Astrocyte (in vitro differentiated cells and primary cell): ENCODE results near the gene CPLX1. TPM values are rescaled to one million over a fixed set of nuclear protein-coding genes. Genes with fewer than 3 reads are reported as not detected.
A peak's percentile ranks its signal among the peaks of the same experiment; 100 is the strongest.

Source experiments
- DNase-seq: peaks from one replicate; pipeline ENCODE4 v3.0.0-alpha.2; 2010; ENCODE audit warnings: low read depth
- FAIRE-seq: peaks from 2 replicates; lab custom pipeline; 2011; peaks lifted over from hg19 to GRCh38; lab: Jason Lieb, UNC
- H2AFZ ChIP-seq: 2 replicates; pipeline ENCODE4 v1.6.0; 2012; ENCODE audit warnings: low read depth, low read length, inconsistent platforms
- H3K27ac ChIP-seq: 2 replicates; pipeline ENCODE4 v1.5.1; 2011; ENCODE audit warnings: low read depth, low read length, inconsistent platforms
- H3K27me3 ChIP-seq: 2 replicates; pipeline ENCODE4 v1.6.0; 2011; ENCODE audit warnings: low read length, inconsistent platforms; ENCODE audit not compliant: insufficient read depth
- H3K36me3 ChIP-seq: 2 replicates; pipeline ENCODE4 v1.5.1; 2011; ENCODE audit warnings: low read length, inconsistent platforms; ENCODE audit not compliant: insufficient read depth
- H3K4me1 ChIP-seq: 2 replicates; pipeline ENCODE4 v1.5.1; 2011; ENCODE audit warnings: low read length, inconsistent platforms; ENCODE audit not compliant: insufficient read depth
- H3K4me2 ChIP-seq: 2 replicates; pipeline ENCODE4 v1.6.0; 2012; ENCODE audit warnings: low read length, inconsistent platforms
- H3K4me3 ChIP-seq: 2 replicates; pipeline ENCODE4 v1.5.1; 2011; ENCODE audit warnings: low read depth, mild to moderate bottlenecking, low read length, inconsistent platforms; ENCODE audit not compliant: insufficient read depth
- H3K79me2 ChIP-seq: 2 replicates; pipeline ENCODE4 v1.6.0; 2012; ENCODE audit warnings: mild to moderate bottlenecking, low read length, inconsistent platforms; ENCODE audit not compliant: insufficient read depth
- H3K9ac ChIP-seq: 2 replicates; pipeline ENCODE4 v1.6.0; 2012; ENCODE audit warnings: mild to moderate bottlenecking, low read length, inconsistent platforms
- H3K9me3 ChIP-seq: 2 replicates; pipeline ENCODE4 v1.5.1; 2012; ENCODE audit warnings: low read depth, mild to moderate bottlenecking, low read length, inconsistent platforms; ENCODE audit not compliant: insufficient read depth
- H4K20me1 ChIP-seq: 2 replicates; pipeline ENCODE4 v1.6.0; 2012; ENCODE audit warnings: low read length, inconsistent platforms; ENCODE audit not compliant: insufficient read depth
- H3K27ac Mint-ChIP-seq: one replicate; pipeline ENCODE4 v1.8.0; 2021; ENCODE audit warnings: mild to moderate bottlenecking, mixed read lengths; ENCODE audit not compliant: unreplicated experiment
- H3K27me3 Mint-ChIP-seq: one replicate; pipeline ENCODE4 v1.8.0; 2021; ENCODE audit warnings: low read depth, mixed read lengths; ENCODE audit not compliant: unreplicated experiment
- H3K36me3 Mint-ChIP-seq: one replicate; pipeline ENCODE4 v1.8.0; 2021; ENCODE audit warnings: low read depth, mixed read lengths; ENCODE audit not compliant: unreplicated experiment
- H3K4me1 Mint-ChIP-seq: one replicate; pipeline ENCODE4 v1.8.0; 2021; ENCODE audit warnings: low read depth, mixed read lengths; ENCODE audit not compliant: unreplicated experiment
- H3K4me3 Mint-ChIP-seq: one replicate; pipeline ENCODE4 v1.8.0; 2021; ENCODE audit warnings: mild to moderate bottlenecking, moderate library complexity, mixed read lengths; ENCODE audit not compliant: unreplicated experiment
- H3K9me3 Mint-ChIP-seq: one replicate; pipeline ENCODE4 v1.8.0; 2021; ENCODE audit warnings: mild to moderate bottlenecking, mixed read lengths; ENCODE audit not compliant: unreplicated experiment
- EZH2 ChIP-seq: IDR thresholded peaks from 2 replicates; pipeline ENCODE4 v1.6.1; 2012; ENCODE audit warnings: mild to moderate bottlenecking, low read length, inconsistent platforms; ENCODE audit not compliant: insufficient read depth
- total RNA-seq: library from RNA; stranded (reverse); gene quantifications from 2 replicates; pipeline ENCODE4 v1.2.1, GENCODE V29; 2021
- TF ChIP-seq, protein P1 (sequence below): IDR thresholded peaks from 2 replicates; pipeline ENCODE4 v1.5.1; 2011; ENCODE audit warnings: low read depth, mild to moderate bottlenecking, inconsistent platforms, low read length, moderate library complexity; ENCODE audit not compliant: insufficient read depth

CPLX1 gene
- total RNA-seq, 1 donor from 2014 or later: 1.9 TPM

- H3K4me3 Mint-ChIP-seq: no peak overlapping the region
- Histone ChIP-seq H3K4me1 (peaks cover 8% of the 10 kb centered on the region), H3K9ac (no peak overlapping the region), H2AFZ (no peak overlapping the region), H4K20me1 (peaks cover 98% of the 10 kb centered on the region), H3K36me3 (peaks cover 30% of the 10 kb centered on the region), H3K27ac (no peak overlapping the region), H3K9me3 (no peaks in the 10 kb centered on the region), H3K79me2 (peaks cover 69% of the 10 kb centered on the region), H3K4me3 (no peak overlapping the region), H3K4me2 (no peak overlapping the region), H3K27me3 (no peaks in the 10 kb centered on the region)
- TF ChIP-seq EZH2: no peak
- TF ChIP-seq, protein P1, sequence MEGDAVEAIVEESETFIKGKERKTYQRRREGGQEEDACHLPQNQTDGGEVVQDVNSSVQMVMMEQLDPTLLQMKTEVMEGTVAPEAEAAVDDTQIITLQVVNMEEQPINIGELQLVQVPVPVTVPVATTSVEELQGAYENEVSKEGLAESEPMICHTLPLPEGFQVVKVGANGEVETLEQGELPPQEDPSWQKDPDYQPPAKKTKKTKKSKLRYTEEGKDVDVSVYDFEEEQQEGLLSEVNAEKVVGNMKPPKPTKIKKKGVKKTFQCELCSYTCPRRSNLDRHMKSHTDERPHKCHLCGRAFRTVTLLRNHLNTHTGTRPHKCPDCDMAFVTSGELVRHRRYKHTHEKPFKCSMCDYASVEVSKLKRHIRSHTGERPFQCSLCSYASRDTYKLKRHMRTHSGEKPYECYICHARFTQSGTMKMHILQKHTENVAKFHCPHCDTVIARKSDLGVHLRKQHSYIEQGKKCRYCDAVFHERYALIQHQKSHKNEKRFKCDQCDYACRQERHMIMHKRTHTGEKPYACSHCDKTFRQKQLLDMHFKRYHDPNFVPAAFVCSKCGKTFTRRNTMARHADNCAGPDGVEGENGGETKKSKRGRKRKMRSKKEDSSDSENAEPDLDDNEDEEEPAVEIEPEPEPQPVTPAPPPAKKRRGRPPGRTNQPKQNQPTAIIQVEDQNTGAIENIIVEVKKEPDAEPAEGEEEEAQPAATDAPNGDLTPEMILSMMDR: no peak
- H3K27ac Mint-ChIP-seq: no peak overlapping the region
- FAIRE-seq (no peak), DNase-seq (no peak)
- H3K9me3 Mint-ChIP-seq: no peaks in the 10 kb centered on the region
- H3K4me1 Mint-ChIP-seq: peaks cover 37% of the 10 kb centered on the region
- H3K36me3 Mint-ChIP-seq: peaks cover 5% of the 10 kb centered on the region
- no peaks in the 10 kb centered on the region for H3K27me3 Mint-ChIP-seq
Observed at GRCh38 chr4:768995-769394, 56.9 kb downstream of the CPLX1 start.

- H3K4me2 ChIP-seq: no peak overlapping the region
- no peak overlapping the region for H3K27ac Mint-ChIP-seq
- no peaks in the 10 kb centered on the region for H3K27me3 ChIP-seq
- H3K27me3 Mint-ChIP-seq: no peaks in the 10 kb centered on the region
- peaks cover 37% of the 10 kb centered on the region for H3K4me1 Mint-ChIP-seq
- peaks cover 65% of the 10 kb centered on the region for H3K79me2 ChIP-seq
- TF ChIP-seq EZH2: no peak
- TF ChIP-seq, protein P1: no peak
- H3K27ac ChIP-seq: no peak overlapping the region
- peaks cover 30% of the 10 kb centered on the region for H3K36me3 ChIP-seq
- H3K4me1 ChIP-seq: peaks cover 11% of the 10 kb centered on the region
- no peak overlapping the region for H3K9ac ChIP-seq
- peaks cover 9% of the 10 kb centered on the region for H3K36me3 Mint-ChIP-seq
- H2AFZ ChIP-seq: no peak overlapping the region
- H3K4me3 Mint-ChIP-seq: no peak overlapping the region
- DNase-seq: no peak
- H3K9me3 Mint-ChIP-seq: no peaks in the 10 kb centered on the region
- no peaks in the 10 kb centered on the region for H3K9me3 ChIP-seq
- H4K20me1 ChIP-seq: peaks cover 98% of the 10 kb centered on the region
- FAIRE-seq: no peak
- no peak overlapping the region for H3K4me3 ChIP-seq
Observed at GRCh38 chr4:768076-768475, 57.9 kb downstream of the CPLX1 start.

- Histone ChIP-seq H3K27me3 (no peaks in the 10 kb centered on the region), H3K36me3 (peaks cover 30% of the 10 kb centered on the region), H3K4me2 (no peak overlapping the region), H3K9me3 (no peaks in the 10 kb centered on the region), H3K4me3 (no peak overlapping the region), H3K9ac (no peak overlapping the region), H3K27ac (peak overlapping the region; percentile 25), H2AFZ (no peak overlapping the region), H3K4me1 (peaks cover 12% of the 10 kb centered on the region), H4K20me1 (peaks cover 97% of the 10 kb centered on the region), H3K79me2 (peaks cover 56% of the 10 kb centered on the region)
- TF ChIP-seq, protein P1: no peak
- TF ChIP-seq EZH2: no peak
- peaks cover 11% of the 10 kb centered on the region for H3K36me3 Mint-ChIP-seq
- H3K9me3 Mint-ChIP-seq: no peaks in the 10 kb centered on the region
- H3K27me3 Mint-ChIP-seq: no peaks in the 10 kb centered on the region
- H3K4me1 Mint-ChIP-seq: peaks cover 32% of the 10 kb centered on the region
- DNase-seq (no peak), FAIRE-seq (no peak)
- H3K4me3 Mint-ChIP-seq: no peak overlapping the region
- H3K27ac Mint-ChIP-seq: peak overlapping the region; percentile 84
Observed at GRCh38 chr4:766559-767283, 59.2 kb downstream of the CPLX1 start.
